ENCODE data around the gene SNX8. TPM values are rescaled to one million over a fixed set of nuclear protein-coding genes. Genes with fewer than 3 reads are reported as not detected.

The SNX8 gene
- total and polyA plus RNA-seq, 2 donors (not counting 3 experiments of a cell fraction or from before 2014, with no cell fraction given) = 24.5 to 50.3 TPM

GRCh38 chr7:2259480-2259879 lies 54.8 kb downstream of the SNX8 start:
- H3K9ac ChIP-seq (replicated peaks; ENCODE audit: extremely low read depth, insufficient read depth, low read length) = no peak overlapping the region
- FAIRE-seq (no peak), DNase-seq (ENCODE audit: low read depth, low spot score) (no peak)
- no peak overlapping the region for H3K4me2 ChIP-seq (ENCODE audit: insufficient read depth, low read length)
- H4K20me1 ChIP-seq (replicated peaks; ENCODE audit: control insufficient read depth, extremely low read depth, insufficient read depth, low read length) = no peaks in the 10 kb centered on the region
- TF ChIP-seq FOS (IDR thresholded peaks at IDR 0.05; ENCODE audit: borderline replicate concordance, insufficient read depth, low read length) (no peak), JUN (IDR thresholded peaks at IDR 0.05; ENCODE audit: borderline replicate concordance, insufficient read depth, insufficient read length, low read depth) (no peak), POLR2A (IDR thresholded peaks at IDR 0.05; ENCODE audit: low read depth, low read length) (no peak), MYC (IDR thresholded peaks at IDR 0.05; ENCODE audit: low read depth, low read length) (no peak), EZH2 (IDR thresholded peaks at IDR 0.05; ENCODE audit: borderline replicate concordance, low read depth, low read length, severe bottlenecking) (no peak), MAX (IDR thresholded peaks at IDR 0.05; ENCODE audit: insufficient read depth, insufficient read length) (no peak), POLR2AphosphoS5 (IDR thresholded peaks at IDR 0.05; ENCODE audit: insufficient read depth, low read depth, low read length) (no peak)
- no peak overlapping the region for H2AFZ ChIP-seq (ENCODE audit: low read depth, low read length)
- intact Hi-C loops (cut with micrococcal nuclease) (no loop called here), dilution Hi-C loops (cut with MboI; ENCODE audit: extremely low pct_ligation_motif_present, low sequenced_read_pairs) (no loop called here)
- CTCF ChIA-PET = interaction anchor here (0.9 to 1.4 kb wide), 3 partner anchors 10 to 88 kb away, joined by 3 to 5 read pairs (median 4); partner anchors contain the start of genes MRM2 and NUDT1
- POLR2A ChIA-PET = no interaction called here
- no peak overlapping the region for H3K4me3 ChIP-seq (replicated peaks in 1 of 3; ENCODE audit: insufficient read depth in 1 of 3, low read depth in 1 of 3, low read length in 3 of 3)
- no peaks in the 10 kb centered on the region for H3K9me1 ChIP-seq (replicated peaks; ENCODE audit: control insufficient read depth, extremely low read depth, insufficient read depth, low read length)
- no peaks in the 10 kb centered on the region for H3K79me2 ChIP-seq (ENCODE audit: control insufficient read depth, insufficient read depth, low read length)
- H3K9me3 ChIP-seq (replicated peaks; ENCODE audit: control insufficient read depth, insufficient read depth, low read length) = no peaks in the 10 kb centered on the region
- H3K27me3 ChIP-seq (ENCODE audit: control insufficient read depth in 2 of 2, insufficient read depth in 2 of 2, low read length in 2 of 2) = no peaks in the 10 kb centered on the region
- H3K4me1 ChIP-seq (ENCODE audit: control insufficient read depth, extremely low read depth, insufficient read depth, low read length) = no peaks in the 10 kb centered on the region
- peaks cover 0 to 16% of the 10 kb centered on the region in 2 experiments for H3K36me3 ChIP-seq (ENCODE audit: control insufficient read depth in 2 of 2, extremely low read depth in 1 of 2, insufficient read depth in 2 of 2, low read length in 2 of 2)
- BruUV-seq (replicated peaks) = no TSS peak
- H3K27ac ChIP-seq (ENCODE audit: insufficient read depth, low read depth, low read length) = no peak overlapping the region

- ChIA-PET POLR2A (no interaction called here), CTCF (interaction anchor here (0.9 to 1.7 kb wide), 3 partner anchors 10 to 17 kb away, joined by 4 to 5 read pairs (median 5); partner anchors contain the start of genes MRM2 and NUDT1)
- no peak overlapping the region for H3K27ac ChIP-seq (ENCODE audit: insufficient read depth, low read depth, low read length)
- BruUV-seq (replicated peaks) = no TSS peak
- H3K9ac ChIP-seq (replicated peaks; ENCODE audit: extremely low read depth, insufficient read depth, low read length) = no peak overlapping the region
- FAIRE-seq (no peak), DNase-seq (ENCODE audit: low read depth, low spot score) (no peak)
- no peak overlapping the region for H3K4me2 ChIP-seq (ENCODE audit: insufficient read depth, low read length)
- H3K9me3 ChIP-seq (replicated peaks; ENCODE audit: control insufficient read depth, insufficient read depth, low read length) = no peaks in the 10 kb centered on the region
- intact Hi-C loops (cut with micrococcal nuclease) (no loop called here), dilution Hi-C loops (cut with MboI; ENCODE audit: extremely low pct_ligation_motif_present, low sequenced_read_pairs) (no loop called here)
- no peaks in the 10 kb centered on the region for H3K4me1 ChIP-seq (ENCODE audit: control insufficient read depth, extremely low read depth, insufficient read depth, low read length)
- no peaks in the 10 kb centered on the region for H4K20me1 ChIP-seq (replicated peaks; ENCODE audit: control insufficient read depth, extremely low read depth, insufficient read depth, low read length)
- TF ChIP-seq POLR2A (IDR thresholded peaks at IDR 0.05; ENCODE audit: low read depth, low read length) (no peak), MAX (IDR thresholded peaks at IDR 0.05; ENCODE audit: insufficient read depth, insufficient read length) (no peak), MYC (IDR thresholded peaks at IDR 0.05; ENCODE audit: low read depth, low read length) (no peak), GATA2 (IDR thresholded peaks at IDR 0.05; ENCODE audit: insufficient read depth, insufficient read length, low read depth, low read length) (no peak), POLR2AphosphoS5 (IDR thresholded peaks at IDR 0.05; ENCODE audit: insufficient read depth, low read depth, low read length) (no peak), JUN (IDR thresholded peaks at IDR 0.05; ENCODE audit: borderline replicate concordance, insufficient read depth, insufficient read length, low read depth) (no peak), CTCF (IDR thresholded peaks at IDR 0.05; ENCODE audit: extremely low read depth in 1 of 2, insufficient read depth in 1 of 2, low read depth in 1 of 2, low read length in 2 of 2) (no peak), EZH2 (IDR thresholded peaks at IDR 0.05; ENCODE audit: borderline replicate concordance, low read depth, low read length, severe bottlenecking) (no peak), FOS (IDR thresholded peaks at IDR 0.05; ENCODE audit: borderline replicate concordance, insufficient read depth, low read length) (no peak)
- H3K27me3 ChIP-seq (ENCODE audit: control insufficient read depth in 2 of 2, insufficient read depth in 2 of 2, low read length in 2 of 2) = no peaks in the 10 kb centered on the region
- peaks cover 0 to 11% of the 10 kb centered on the region in 2 experiments for H3K36me3 ChIP-seq (ENCODE audit: control insufficient read depth in 2 of 2, extremely low read depth in 1 of 2, insufficient read depth in 2 of 2, low read length in 2 of 2)
- H3K9me1 ChIP-seq (replicated peaks; ENCODE audit: control insufficient read depth, extremely low read depth, insufficient read depth, low read length) = no peaks in the 10 kb centered on the region
- H3K79me2 ChIP-seq (ENCODE audit: control insufficient read depth, insufficient read depth, low read length) = no peaks in the 10 kb centered on the region
- no peak overlapping the region for H2AFZ ChIP-seq (ENCODE audit: low read depth, low read length)
- H3K4me3 ChIP-seq (replicated peaks in 1 of 3; ENCODE audit: insufficient read depth in 1 of 3, low read depth in 1 of 3, low read length in 3 of 3) = no peak overlapping the region
These were observed 55.4 kb downstream of the SNX8 start for GRCh38 chr7:2258661-2259365.

Measured in endothelial cell of umbilical vein (primary cell).